BJ (cell line): Measurements from ENCODE around the gene FBXO10. TPM values are rescaled to one million over a fixed set of nuclear protein-coding genes. Genes with fewer than 3 reads are reported as not detected.

Experiments
- CTCF ChIA-PET: fragments of 350-600 bp; formaldehyde crosslinking; extraction: SDS; loops from one replicate; lab custom pipeline; 2021; ENCODE audit warnings: antibody characterized with exemption, inconsistent platforms; lab: Yijun Ruan, JAX
- POLR2A ChIA-PET: fragments of 300-600 bp; sonication (Branson Sonifier 250); formaldehyde crosslinking; extraction: SDS; loops from one replicate; lab custom pipeline; 2021; ENCODE audit warnings: antibody characterized with exemption; lab: Charles Lee
- DNase-seq: peaks from one replicate; pipeline ENCODE4 v3.0.0-alpha.2; 2011; ENCODE audit warnings: low read depth
- H3K27me3 ChIP-seq: 2 replicates; pipeline ENCODE4 v1.6.0; 2011; ENCODE audit warnings: low read length; ENCODE audit not compliant: control insufficient read depth, insufficient read depth
- H3K36me3 ChIP-seq: 2 replicates; pipeline ENCODE4 v1.5.1; 2011; ENCODE audit warnings: low read length; ENCODE audit not compliant: control insufficient read depth, insufficient read depth
- H3K4me3 ChIP-seq: 2 replicates; pipeline ENCODE4 v1.5.1; 2011; ENCODE audit warnings: low read depth, mild to moderate bottlenecking, control low read depth, low read length
- polyA plus RNA-seq: library from polyadenylated mRNA; depleted of rRNA; stranded (reverse); fragments of >200 nt; gene quantifications from 2 replicates; pipeline ENCODE4 v1.2.3, GENCODE V29; 2011
- TF ChIP-seq, protein P1 (sequence below): IDR thresholded peaks from 2 replicates; pipeline ENCODE4 v1.5.1; 2011; ENCODE audit warnings: low read depth, mild to moderate bottlenecking, control low read depth, inconsistent platforms, low read length, moderate library complexity; ENCODE audit not compliant: insufficient read depth

FBXO10 gene
- polyA plus RNA-seq, 1 experiment, result 13.3 TPM

DNA sequence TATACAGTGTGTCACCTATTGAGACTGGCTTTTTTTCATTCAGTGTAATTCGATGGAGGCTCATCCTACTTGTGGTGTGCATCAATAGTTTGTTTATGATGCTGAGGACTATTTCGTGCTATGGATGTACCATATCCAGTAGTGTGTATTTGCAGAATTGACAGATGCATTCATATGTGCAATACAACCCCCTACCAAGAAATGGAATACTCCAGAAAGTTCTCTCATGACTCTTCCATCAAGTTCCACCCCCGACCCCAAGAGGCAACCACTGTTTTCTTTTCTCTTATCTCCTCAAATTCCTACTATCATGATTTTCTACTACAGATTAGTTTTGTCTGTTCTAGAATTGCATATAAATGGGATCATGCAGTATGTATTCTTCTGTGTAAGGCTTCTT lies 21.9 kb downstream of the FBXO10 start:
- CTCF ChIA-PET, result no interaction called here
- no peak overlapping the region for H3K4me3 ChIP-seq

DNA sequence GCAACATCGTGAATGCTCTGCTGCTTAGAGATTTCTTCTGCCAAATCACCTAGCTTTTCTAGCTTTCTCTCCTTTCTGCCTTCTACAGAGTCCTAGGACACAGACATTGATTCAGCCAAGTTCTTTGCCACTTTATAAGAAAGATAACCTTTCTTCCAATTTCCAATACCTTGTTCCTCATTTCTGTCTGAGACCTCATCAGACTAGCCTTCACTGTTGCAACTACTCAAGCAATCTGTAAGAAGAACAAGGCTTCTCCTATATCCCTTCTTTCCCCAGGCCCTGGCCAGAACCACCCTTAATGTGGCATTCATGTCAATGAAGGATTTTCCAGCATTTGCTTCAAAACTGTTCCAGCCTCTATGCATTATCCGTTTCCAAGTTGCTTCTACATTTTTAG lies 24.3 kb downstream of the FBXO10 start:
- no peak for DNase-seq
- Histone ChIP-seq H3K4me3 (no peak overlapping the region), H3K27me3 (no peaks in the 10 kb centered on the region), H3K36me3 (no peaks in the 10 kb centered on the region)
- ChIA-PET CTCF (no interaction called here), POLR2A (interaction anchor here (0.5 kb wide), 1 partner anchor 166 kb away, joined by 7 read pairs; no protein-coding TSS in a partner anchor)
- TF ChIP-seq, protein P1, sequence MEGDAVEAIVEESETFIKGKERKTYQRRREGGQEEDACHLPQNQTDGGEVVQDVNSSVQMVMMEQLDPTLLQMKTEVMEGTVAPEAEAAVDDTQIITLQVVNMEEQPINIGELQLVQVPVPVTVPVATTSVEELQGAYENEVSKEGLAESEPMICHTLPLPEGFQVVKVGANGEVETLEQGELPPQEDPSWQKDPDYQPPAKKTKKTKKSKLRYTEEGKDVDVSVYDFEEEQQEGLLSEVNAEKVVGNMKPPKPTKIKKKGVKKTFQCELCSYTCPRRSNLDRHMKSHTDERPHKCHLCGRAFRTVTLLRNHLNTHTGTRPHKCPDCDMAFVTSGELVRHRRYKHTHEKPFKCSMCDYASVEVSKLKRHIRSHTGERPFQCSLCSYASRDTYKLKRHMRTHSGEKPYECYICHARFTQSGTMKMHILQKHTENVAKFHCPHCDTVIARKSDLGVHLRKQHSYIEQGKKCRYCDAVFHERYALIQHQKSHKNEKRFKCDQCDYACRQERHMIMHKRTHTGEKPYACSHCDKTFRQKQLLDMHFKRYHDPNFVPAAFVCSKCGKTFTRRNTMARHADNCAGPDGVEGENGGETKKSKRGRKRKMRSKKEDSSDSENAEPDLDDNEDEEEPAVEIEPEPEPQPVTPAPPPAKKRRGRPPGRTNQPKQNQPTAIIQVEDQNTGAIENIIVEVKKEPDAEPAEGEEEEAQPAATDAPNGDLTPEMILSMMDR, result no peak

More for the DNA sequence above, 21.9 kb downstream of the FBXO10 start:
- Histone ChIP-seq H3K36me3 (no peaks in the 10 kb centered on the region), H3K27me3 (no peaks in the 10 kb centered on the region)
- POLR2A ChIA-PET, result no interaction called here
- TF ChIP-seq, protein P1, result no peak
- no peak for DNase-seq

DNA sequence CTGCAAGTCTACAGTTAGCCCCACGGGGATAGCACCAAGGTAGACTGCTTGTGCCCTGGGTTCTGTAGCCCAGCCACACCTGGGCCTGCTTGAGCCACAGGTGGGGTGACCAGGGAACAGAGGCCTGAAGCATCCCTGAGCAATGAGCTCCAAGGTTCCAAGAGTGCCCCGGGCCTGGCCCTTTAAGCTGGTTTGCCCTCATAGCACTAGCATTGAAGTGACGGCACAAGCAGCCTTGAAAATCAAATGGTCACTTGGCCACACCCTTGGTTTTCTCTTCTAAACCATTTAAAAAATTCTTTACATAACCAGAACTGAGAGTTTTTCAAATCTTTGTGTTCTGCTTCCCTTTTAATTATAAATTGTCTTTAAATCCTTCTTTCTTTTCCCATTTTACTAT lies 24.7 kb downstream of the FBXO10 start:
- TF ChIP-seq, protein P1, result no peak
- no peak overlapping the region for H3K4me3 ChIP-seq
- DNase-seq, result no peak
- no peaks in the 10 kb centered on the region for H3K36me3 ChIP-seq
- H3K27me3 ChIP-seq, result no peaks in the 10 kb centered on the region
- POLR2A ChIA-PET, result interaction anchor here (0.5 kb wide), 1 partner anchor 166 kb away, joined by 7 read pairs; no protein-coding TSS in a partner anchor
- CTCF ChIA-PET, result interaction anchor here (0.9 to 1.2 kb wide), 2 partner anchors 9 to 58 kb away, joined by 3 to 5 read pairs; no protein-coding TSS in a partner anchor

DNA sequence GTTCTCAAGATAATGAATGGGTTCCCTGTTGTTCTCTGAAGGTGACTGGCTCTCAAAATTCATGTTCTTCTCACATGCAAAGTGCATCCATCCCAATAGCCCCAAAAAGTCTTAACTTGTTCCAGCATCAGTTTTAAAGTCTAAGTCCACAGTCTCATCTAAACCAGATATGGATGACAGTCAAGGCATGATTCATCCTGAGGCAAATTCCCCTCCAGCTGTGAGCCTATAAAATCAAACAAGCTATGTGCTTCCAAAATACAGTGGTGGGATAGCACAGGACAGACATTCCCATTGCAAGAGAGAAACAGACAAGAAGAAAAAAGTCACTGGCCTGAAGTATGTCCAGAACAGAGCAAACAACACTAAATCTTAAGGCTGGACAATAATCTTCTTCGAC lies 25.4 kb downstream of the FBXO10 start:
- ChIA-PET CTCF (interaction anchor here (0.9 to 1.2 kb wide), 2 partner anchors 8 to 57 kb away, joined by 3 to 5 read pairs; no protein-coding TSS in a partner anchor), POLR2A (no interaction called here)
- Histone ChIP-seq H3K27me3 (no peaks in the 10 kb centered on the region), H3K36me3 (no peaks in the 10 kb centered on the region), H3K4me3 (no peak overlapping the region)
- peak; percentile 65 for DNase-seq
- TF ChIP-seq, protein P1, result no peak

DNA sequence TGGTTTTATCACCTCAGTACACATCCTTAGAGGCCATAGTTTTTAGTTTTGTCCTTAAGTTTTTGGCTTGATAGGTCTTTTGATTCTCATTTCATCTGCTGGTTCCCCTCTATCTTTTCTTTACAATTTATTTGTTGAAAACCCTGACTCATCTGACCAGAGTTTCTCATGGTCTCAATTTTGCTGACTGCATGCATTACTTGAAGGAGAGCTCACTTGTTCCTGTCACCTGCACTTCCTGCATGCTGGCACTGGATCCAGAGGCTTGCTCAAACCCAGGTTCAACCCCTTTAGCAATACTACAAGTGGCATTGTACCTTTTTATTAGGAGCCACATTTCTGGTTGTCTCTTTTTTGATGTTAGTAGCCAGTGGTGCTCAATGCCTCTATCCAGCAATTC lies 26.7 kb downstream of the FBXO10 start:
- no peaks in the 10 kb centered on the region for H3K27me3 ChIP-seq
- ChIA-PET CTCF (no interaction called here), POLR2A (interaction anchor here (0.6 kb wide), 1 partner anchor 91 kb away, joined by 7 read pairs; no protein-coding TSS in a partner anchor)
- no peak for DNase-seq
- TF ChIP-seq, protein P1, result no peak
- H3K4me3 ChIP-seq, result no peak overlapping the region
- H3K36me3 ChIP-seq, result no peaks in the 10 kb centered on the region
